ENCODE data around the gene RADIL.

- TF ChIP-seq CTCF (IDR thresholded peaks at IDR 0.05) (no peak), POLR2A (IDR thresholded peaks at IDR 0.05) (no peak)
These were observed 12.2 kb upstream of the RADIL start for GRCh38 chr7:4895766-4896165.

Measured in body of pancreas (tissue), 4 donors.